Heart right ventricle (tissue), 16 donors: ENCODE measurements around the gene GRM8. TPM values are rescaled to one million over a fixed set of nuclear protein-coding genes. Genes with fewer than 3 reads are reported as not detected.

Experiments
- ATAC-seq, 8 donors: fragments of 200-7000 bp; cut with Tn5 transposase; one replicate each; pipeline ENCODE4 v1.9.1; 2020; ENCODE audit warnings: mild to moderate bottlenecking in 8 of 8, moderate library complexity in 8 of 8, moderate number of reproducible peaks in 1 of 8
- DNase-seq, 2 donors: peaks; one replicate each; pipeline ENCODE4 v3.0.0-alpha.2; 2020
- H3K27ac ChIP-seq, 10 donors: fragments of 200-600 bp; sonication (generic) in 2 of 10; one replicate each; pipeline versions ENCODE4 v1.5.0 to v1.8.0; 2020 to 2022; ENCODE audit warnings: mild to moderate bottlenecking in 3 of 10
- H3K27me3 ChIP-seq, 7 donors: fragments of 200-600 bp; one replicate each; pipeline ENCODE4 v1.8.0; 2021 to 2022; ENCODE audit warnings: mild to moderate bottlenecking in 2 of 7
- H3K36me3 ChIP-seq, 9 donors: fragments of 200-600 bp; sonication (generic) in 1 of 9; one replicate each; pipeline versions ENCODE4 v1.5.0 to v1.8.0; 2020 to 2022; ENCODE audit warnings: mild to moderate bottlenecking in 2 of 9
- H3K4me1 ChIP-seq, 9 donors: fragments of 200-600 bp; sonication (generic) in 1 of 9; one replicate each; pipeline versions ENCODE4 v1.5.0 to v1.8.0; 2020 to 2022; ENCODE audit warnings: mild to moderate bottlenecking in 4 of 9
- H3K4me3 ChIP-seq, 10 donors: fragments of 200-600 bp; sonication (generic) in 2 of 10; one replicate each; pipeline versions ENCODE4 v1.5.0 to v1.8.0; 2020 to 2022; ENCODE audit warnings: mild to moderate bottlenecking in 7 of 10, moderate library complexity in 2 of 10
- H3K9me3 ChIP-seq, 11 donors: fragments of 200-600 bp in 10 of 11; sonication (generic) in 2 of 11; one replicate each; pipeline versions ENCODE4 v1.5.0 to v1.8.0; 2013 to 2022; ENCODE audit warnings: mild to moderate bottlenecking in 2 of 11, control low read depth in 1 of 11, moderate library complexity in 1 of 11
- CTCF ChIP-seq, 9 donors: fragments of 200-600 bp; sonication (generic) in 2 of 9; IDR thresholded peaks; one replicate each; pipeline versions ENCODE4 v1.5.0 to v1.8.0; 2021 to 2022; ENCODE audit warnings: antibody characterized with exemption in 9 of 9, mild to moderate bottlenecking in 5 of 9, moderate library complexity in 1 of 9
- WGBS, 2 donors: extraction: QIAGEN DNeasy Blood & Tissue Kit; methylation state at CpG; one replicate each; pipeline ENCODE4 v1.1.7; 2013; ENCODE audit warnings: inconsistent platforms in 1 of 2; 5-methylcytosine and 5-hydroxymethylcytosine counted together
- intact Hi-C, 10 donors: fragments of 100-400 bp; cut with DNase I; formaldehyde crosslinking; loops; one replicate each; pipeline versions ENCODE4 v1.11.1 to v1.14.2; 2022
- polyA plus RNA-seq, 2 donors: library from polyadenylated mRNA; stranded (reverse); fragments of 200-250 nt; gene quantifications; one replicate each; pipeline ENCODE4 v1.2.3, GENCODE V29; 2013
- total RNA-seq, 10 donors: library from RNA; stranded (reverse); fragmentation: NEBNext Ultra II Directional in 3 of 10; extraction: Animal tissue kit (Norgen Biotek cat#: 25700) in 3 of 10; gene quantifications; one replicate each; pipeline versions ENCODE4 v1.2.1 to v1.2.4, GENCODE V29; 2021 to 2023
- donor health status: Arrhythmogenic right ventricular cardiomyopathy.
- donor health status: ischemic (EF 13 %, LVEDD 7.1; RV severe dilation, severe dysfunction).
- donor health status: healthy with polysubstance abuse.
- donor health status: DM: no; HTN: yes; CAD: no.
- donor health status: DM: no; HTN: no; CAD: no.
- donor health status: ischemic (EF 25% LVEDD 6.9; RV normal size, moderate dysfunction).
- donor health status: ischemic (EF 25% LVEDD 5.7; RV mildly dilated, moderate dysfunction).
- donor health status: healthy.
- donor health status: DM: yes; HTN: yes; CAD: no.
- donor health status: Ischemic cardiomyopathy.
- donor health status: ischemic (EF 35%, LVEDD 5.7; RV mildly dilated, moderate dysfunction).
- donor health status: nonischemic (EF 11% LVEDD 7.7; RV severe dilation, severe dysfunction).
- donor health status: DM: yes; HTN: yes; CAD: no.
- donor health status: PGD.
- donor health status: ischemic (EF 29% LVEDD 5.4; RV normal size, mild dysfunction).
- donor health status: nonischemic (EF 23%, LVEDD 6.1; RV moderate dilation, normal function).

GRM8 gene
- total and polyA plus RNA-seq, 12 donors, result 0.13 to 0.68 (median 0.34) TPM; not detected in 5

- no peak for TF ChIP-seq CTCF (IDR thresholded peaks at IDR 0.05)
- no peaks in the 10 kb centered on the region for H3K36me3 ChIP-seq
- DNase-seq, result no peak
- no peak overlapping the region for H3K4me3 ChIP-seq
- H3K9me3 ChIP-seq, result no peaks in the 10 kb centered on the region
- H3K4me1 ChIP-seq, result no peaks in the 10 kb centered on the region
- no peaks in the 10 kb centered on the region for H3K27me3 ChIP-seq
- WGBS, 2 donors, result 78 to 86% methylated on average over 1 of the region's 1 CpG
- ATAC-seq, result no peak
- no peak overlapping the region for H3K27ac ChIP-seq
- intact Hi-C loops, result no loop called here
Observed at GRCh38 chr7:126424985-126425384, 827.8 kb downstream of the GRM8 start.

- 77 to 80% methylated on average over 4 of the region's 4 CpGs for WGBS, 2 donors
- intact Hi-C loops, result no loop called here
- no peak for DNase-seq
Observed at GRCh38 chr7:126419047-126419446, 833.7 kb downstream of the GRM8 start.

GRCh38 chr7:126411821-126412383, 840.8 kb downstream of the GRM8 start:
- Histone ChIP-seq H3K9me3 (no peaks in the 10 kb centered on the region), H3K27ac (no peak overlapping the region), H3K4me1 (peaks cover 0 to 14% (median 0%) of the 10 kb centered on the region in 9 donors), H3K27me3 (no peaks in the 10 kb centered on the region), H3K36me3 (no peaks in the 10 kb centered on the region), H3K4me3 (no peak overlapping the region)
- TF ChIP-seq CTCF (IDR thresholded peaks at IDR 0.05), result no peak
- intact Hi-C loops, result no loop called here
- ATAC-seq (peak in 1 of 8 donors; percentile 17), DNase-seq (peak in 1 of 2 donors; percentile 3)
- 58 to 64% methylated on average over 3 of the region's 3 CpGs for WGBS, 2 donors

More at GRCh38 chr7:126419047-126419446, 833.7 kb downstream of the GRM8 start:
- Histone ChIP-seq H3K4me1 (no peaks in the 10 kb centered on the region), H3K36me3 (no peaks in the 10 kb centered on the region), H3K4me3 (no peak overlapping the region), H3K9me3 (no peaks in the 10 kb centered on the region), H3K27ac (no peak overlapping the region), H3K27me3 (no peaks in the 10 kb centered on the region)
- ATAC-seq, result no peak
- TF ChIP-seq CTCF (IDR thresholded peaks at IDR 0.05), result no peak

- DNase-seq, result no peak
- no peaks in the 10 kb centered on the region for H3K9me3 ChIP-seq
- H3K27me3 ChIP-seq, result no peaks in the 10 kb centered on the region
- H3K4me3 ChIP-seq, result no peak overlapping the region
- peaks cover 0 to 14% (median 0%) of the 10 kb centered on the region in 9 donors for H3K4me1 ChIP-seq
- TF ChIP-seq CTCF (IDR thresholded peaks at IDR 0.05), result no peak
- whole genome bisulfite sequencing, 2 donors, result 54 to 60% methylated on average over 3 of the region's 3 CpGs
- ATAC-seq, result no peak
- intact Hi-C loops, result no loop called here
- H3K36me3 ChIP-seq, result no peaks in the 10 kb centered on the region
- no peak overlapping the region for H3K27ac ChIP-seq
Observed at GRCh38 chr7:126411032-126411820, 841.5 kb downstream of the GRM8 start.
